AG04449 (cell line): Measurements from ENCODE around the gene NSG1.

ENCODE experiments used
- CTCF ChIA-PET: fragments of 350-600 bp; formaldehyde crosslinking; extraction: SDS; loops from one replicate; lab custom pipeline; 2021; ENCODE audit warnings: antibody characterized with exemption; lab: Yijun Ruan, JAX
- POLR2A ChIA-PET: fragments of 400-600, 350-600 bp; formaldehyde crosslinking; extraction: SDS; loops from one replicate; lab custom pipeline; 2020; ENCODE audit warnings: antibody characterized with exemption, inconsistent platforms; lab: Yijun Ruan, JAX
- DNase-seq: peaks from one replicate; pipeline ENCODE4 v3.0.0-alpha.2; 2010; ENCODE audit warnings: low read depth, low spot score
- H3K4me3 ChIP-seq: 2 replicates; pipeline ENCODE4 v1.5.1; 2011; ENCODE audit warnings: low read depth, mild to moderate bottlenecking, control low read depth, low read length
- CTCF ChIP-seq: IDR thresholded peaks from one replicate; pipeline ENCODE4 v1.5.1; 2011; ENCODE audit warnings: mild to moderate bottlenecking, moderate library complexity, low read length, control low read depth, inconsistent platforms; ENCODE audit not compliant: insufficient read depth; ENCODE audit errors: missing control alignments

Gene NSG1

GRCh38 chr4:4438891-4439290, 52.0 kb downstream of the NSG1 start:
- H3K4me3 ChIP-seq, result no peak overlapping the region
- ChIA-PET CTCF (no interaction called here), POLR2A (no interaction called here)
- no peak for DNase-seq
- no peak for TF ChIP-seq CTCF

GRCh38 chr4:4439782-4440181, 52.9 kb downstream of the NSG1 start:
- TF ChIP-seq CTCF, result no peak
- POLR2A ChIA-PET, result no interaction called here
- H3K4me3 ChIP-seq, result no peak overlapping the region
- no peak for DNase-seq
- CTCF ChIA-PET, result interaction anchor here (1.2 to 2.2 kb wide), 3 partner anchors 9 to 180 kb away, joined by 3 to 21 read pairs (median 4); no protein-coding TSS in a partner anchor

- no peak for DNase-seq
- ChIA-PET CTCF (interaction anchor here (1.2 to 2.2 kb wide), 3 partner anchors 9 to 180 kb away, joined by 3 to 21 read pairs (median 4); no protein-coding TSS in a partner anchor), POLR2A (no interaction called here)
- no peak overlapping the region for H3K4me3 ChIP-seq
- TF ChIP-seq CTCF, result no peak
These were observed 53.6 kb downstream of the NSG1 start for GRCh38 chr4:4440333-4441061.

GRCh38 chr4:4443821-4444220, 56.9 kb downstream of the NSG1 start:
- ChIA-PET CTCF (interaction anchor here (1.1 kb wide), 1 partner anchor 13 kb away, joined by 4 read pairs; no protein-coding TSS in a partner anchor), POLR2A (no interaction called here)
- peak; percentile 19 for DNase-seq
- no peak overlapping the region for H3K4me3 ChIP-seq
- TF ChIP-seq CTCF, result no peak

GRCh38 chr4:4446434-4446833, 59.5 kb downstream of the NSG1 start:
- TF ChIP-seq CTCF, result no peak
- ChIA-PET CTCF (interaction anchor here (0.9 kb wide), 1 partner anchor 10 kb away, joined by 3 read pairs; no protein-coding TSS in a partner anchor), POLR2A (interaction anchor here (0.6 kb wide), 1 partner anchor 351 kb away, joined by 3 read pairs; no protein-coding TSS in a partner anchor)
- no peak overlapping the region for H3K4me3 ChIP-seq
- no peak for DNase-seq

- ChIA-PET POLR2A (no interaction called here), CTCF (interaction anchor here (1.5 kb wide), 1 partner anchor 25 kb away, joined by 5 read pairs; no protein-coding TSS in a partner anchor)
- H3K4me3 ChIP-seq, result no peak overlapping the region
These were observed 68.4 kb downstream of the NSG1 start for GRCh38 chr4:4455210-4455865.

More at GRCh38 chr4:4455210-4455865, 68.4 kb downstream of the NSG1 start:
- no peak for TF ChIP-seq CTCF
- DNase-seq, result no peak
